ENCODE data around the gene DEF6.
"Not testable (repeated sequence)": the region's sequence is repeated elsewhere in the genome, so short reads cannot be mapped to it uniquely, and the experiment has no call there.

Gene DEF6

GRCh38 chr6:35302604-35303241 lies 5.1 kb downstream of the DEF6 start:
- DNase-seq: peak; percentile 25
- in situ Hi-C loops (cut with HindIII; ENCODE audit: low pct_ligation_motif_present, low pct_unique_long_range_greater_than_20kb, low sequenced_read_pairs): no loop called here

- no peak for DNase-seq
Observed at GRCh38 chr6:35304299-35304698, 6.7 kb downstream of the DEF6 start.

GRCh38 chr6:35305117-35305516 lies 7.5 kb downstream of the DEF6 start:
- DNase-seq: no peak
- in situ Hi-C loops (cut with HindIII; ENCODE audit: low pct_ligation_motif_present, low pct_unique_long_range_greater_than_20kb, low sequenced_read_pairs): no loop called here

More at GRCh38 chr6:35304299-35304698, 6.7 kb downstream of the DEF6 start:
- in situ Hi-C loops (cut with HindIII; ENCODE audit: low pct_ligation_motif_present, low pct_unique_long_range_greater_than_20kb, low sequenced_read_pairs): no loop called here

DNA sequence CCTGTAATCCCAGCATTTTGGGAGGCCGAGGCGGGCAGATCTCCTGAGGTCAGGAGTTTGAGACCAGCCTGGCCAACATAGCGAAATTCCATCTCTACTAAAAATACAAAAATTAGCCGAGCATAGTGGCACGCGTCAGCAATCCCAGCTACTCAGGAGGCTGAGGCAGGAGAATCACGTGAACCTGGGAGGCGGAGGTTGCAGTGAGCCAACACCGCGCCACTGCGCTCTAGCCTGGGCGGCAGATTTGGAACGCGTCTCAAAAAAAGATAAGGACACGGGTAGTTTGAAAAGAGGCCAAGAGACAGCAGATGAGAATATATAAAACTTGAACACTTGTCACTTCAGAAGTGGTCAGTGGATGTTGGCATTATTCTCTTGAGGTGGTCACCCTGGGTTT lies 9.5 kb downstream of the DEF6 start:
- in situ Hi-C loops (cut with HindIII; ENCODE audit: low pct_ligation_motif_present, low pct_unique_long_range_greater_than_20kb, low sequenced_read_pairs): not testable (repeated sequence)

GRCh38 chr6:35308543-35308942 lies 10.9 kb downstream of the DEF6 start:
- in situ Hi-C loops (cut with HindIII; ENCODE audit: low pct_ligation_motif_present, low pct_unique_long_range_greater_than_20kb, low sequenced_read_pairs); DNase-seq: not testable (repeated sequence)

More for the DNA sequence above, 9.5 kb downstream of the DEF6 start:
- DNase-seq: not testable (repeated sequence)

GRCh38 chr6:35309611-35310264 lies 12.1 kb downstream of the DEF6 start:
- in situ Hi-C loops (cut with HindIII; ENCODE audit: low pct_ligation_motif_present, low pct_unique_long_range_greater_than_20kb, low sequenced_read_pairs): no loop called here
- DNase-seq: no peak

DNA sequence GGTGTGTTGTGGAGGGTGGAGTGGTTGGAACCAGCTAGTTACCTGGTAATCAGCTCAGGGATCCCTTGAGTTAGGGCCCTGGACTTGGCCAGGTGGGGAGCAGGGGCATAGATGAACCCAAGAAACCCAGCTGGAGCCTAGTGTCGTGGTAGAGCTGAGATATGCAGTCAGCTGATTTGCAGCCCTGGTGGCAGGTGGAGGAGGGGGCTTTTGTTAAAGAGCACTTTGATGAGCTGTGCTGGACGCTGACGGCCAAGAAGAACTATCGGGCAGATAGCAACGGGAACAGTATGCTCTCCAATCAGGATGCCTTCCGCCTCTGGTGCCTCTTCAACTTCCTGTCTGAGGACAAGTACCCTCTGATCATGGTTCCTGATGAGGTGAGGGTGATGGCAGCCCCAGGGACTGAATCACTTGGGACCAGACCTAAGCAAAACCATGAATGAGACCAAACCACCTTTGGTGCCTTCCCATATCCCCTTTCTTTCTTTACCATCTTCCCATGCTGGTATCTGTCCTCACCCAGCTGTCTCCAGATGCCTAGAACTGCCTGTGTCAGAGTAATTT lies 12.7 kb downstream of the DEF6 start:
- DNase-seq: no peak
- in situ Hi-C loops (cut with HindIII; ENCODE audit: low pct_ligation_motif_present, low pct_unique_long_range_greater_than_20kb, low sequenced_read_pairs): no loop called here

GRCh38 chr6:35311390-35312075 lies 13.9 kb downstream of the DEF6 start:
- in situ Hi-C loops (cut with HindIII; ENCODE audit: low pct_ligation_motif_present, low pct_unique_long_range_greater_than_20kb, low sequenced_read_pairs): no loop called here
- no peak for DNase-seq

GRCh38 chr6:35312076-35312800 lies 14.6 kb downstream of the DEF6 start:
- in situ Hi-C loops (cut with HindIII; ENCODE audit: low pct_ligation_motif_present, low pct_unique_long_range_greater_than_20kb, low sequenced_read_pairs): no loop called here
- DNase-seq: no peak

GRCh38 chr6:35312807-35313206 lies 15.2 kb downstream of the DEF6 start:
- in situ Hi-C loops (cut with HindIII; ENCODE audit: low pct_ligation_motif_present, low pct_unique_long_range_greater_than_20kb, low sequenced_read_pairs): no loop called here
- DNase-seq: no peak

DNA sequence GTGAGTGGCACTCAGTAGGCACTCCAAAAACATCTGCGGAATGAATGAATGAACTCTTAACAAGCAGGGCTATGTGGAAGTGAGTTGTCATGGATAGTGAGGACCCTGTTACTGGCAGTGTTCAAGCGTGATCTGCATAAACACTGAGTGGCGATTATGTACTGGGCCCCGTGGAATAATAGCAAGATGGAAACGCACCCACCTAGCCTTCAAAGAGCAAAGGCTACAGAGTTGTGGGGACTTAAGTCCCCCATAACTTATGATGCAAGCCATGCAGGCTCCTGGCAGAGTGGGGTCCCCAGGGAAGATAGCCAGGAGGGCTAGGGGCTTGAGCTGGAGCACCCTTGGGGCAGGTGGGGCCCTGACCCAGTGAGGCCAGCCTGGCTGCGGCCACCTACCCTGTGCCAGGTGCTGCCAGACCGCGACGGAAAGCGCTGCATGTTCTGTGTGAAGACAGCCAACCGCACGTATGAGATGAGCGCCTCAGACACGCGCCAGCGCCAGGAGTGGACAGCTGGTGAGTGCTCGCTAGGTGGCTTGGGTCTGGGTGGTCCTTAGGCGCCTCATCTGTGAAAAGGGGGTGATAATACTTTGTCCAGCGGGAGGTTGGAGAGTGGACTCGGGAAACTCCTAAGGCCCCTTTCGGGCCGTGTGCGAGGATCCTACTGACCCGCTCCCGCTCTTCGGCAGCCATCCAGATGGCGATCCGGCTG lies 20.0 kb downstream of the DEF6 start:
- in situ Hi-C loops (cut with HindIII; ENCODE audit: low pct_ligation_motif_present, low pct_unique_long_range_greater_than_20kb, low sequenced_read_pairs): no loop called here
- no peak for DNase-seq

DNA sequence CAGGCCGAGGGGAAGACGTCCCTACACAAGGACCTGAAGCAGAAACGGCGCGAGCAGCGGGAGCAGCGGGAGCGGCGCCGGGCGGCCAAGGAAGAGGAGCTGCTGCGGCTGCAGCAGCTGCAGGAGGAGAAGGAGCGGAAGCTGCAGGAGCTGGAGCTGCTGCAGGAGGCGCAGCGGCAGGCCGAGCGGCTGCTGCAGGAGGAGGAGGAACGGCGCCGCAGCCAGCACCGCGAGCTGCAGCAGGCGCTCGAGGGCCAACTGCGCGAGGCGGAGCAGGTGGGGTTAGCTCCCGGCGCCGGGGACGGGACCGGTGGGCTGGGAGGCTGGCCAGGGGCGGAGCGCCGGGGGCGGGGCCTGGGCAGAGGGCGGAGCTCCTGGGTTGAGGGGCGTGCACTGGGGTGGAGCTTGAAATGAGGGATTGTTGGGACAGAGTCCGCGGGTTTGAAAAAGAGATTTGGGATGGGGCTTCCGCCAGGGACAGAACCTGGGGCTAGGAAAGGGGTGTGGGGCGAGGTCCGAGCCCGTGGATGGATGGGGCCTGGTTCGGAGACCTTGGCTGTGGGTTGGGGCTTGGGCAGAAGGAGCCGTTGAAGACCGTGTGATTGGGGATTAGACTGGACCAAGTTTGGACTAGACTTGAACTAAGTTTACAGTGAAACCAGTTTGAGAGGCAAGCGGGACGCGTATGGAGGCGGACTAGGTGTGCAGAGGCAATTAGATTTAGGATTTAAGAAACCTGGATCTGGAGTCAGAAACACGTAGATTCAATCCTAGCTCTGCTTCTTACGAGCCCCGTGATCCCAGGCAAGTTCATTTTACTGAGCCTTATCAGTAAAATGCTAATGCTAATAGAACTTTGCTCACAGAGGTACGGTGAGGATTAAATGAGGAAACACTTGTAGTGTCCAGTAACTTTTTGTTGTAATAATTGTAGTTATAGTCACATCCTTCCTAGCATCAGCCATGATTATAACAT lies 20.9 kb downstream of the DEF6 start:
- in situ Hi-C loops (cut with HindIII; ENCODE audit: low pct_ligation_motif_present, low pct_unique_long_range_greater_than_20kb, low sequenced_read_pairs): no loop called here
- DNase-seq: peak; percentile 78

- no peak for DNase-seq
- in situ Hi-C loops (cut with HindIII; ENCODE audit: low pct_ligation_motif_present, low pct_unique_long_range_greater_than_20kb, low sequenced_read_pairs): no loop called here
Observed at GRCh38 chr6:35319346-35320030, 21.9 kb downstream of the DEF6 start.

- in situ Hi-C loops (cut with HindIII; ENCODE audit: low pct_ligation_motif_present, low pct_unique_long_range_greater_than_20kb, low sequenced_read_pairs): no loop called here
Observed at GRCh38 chr6:35320031-35320410, 22.4 kb downstream of the DEF6 start.

DNA sequence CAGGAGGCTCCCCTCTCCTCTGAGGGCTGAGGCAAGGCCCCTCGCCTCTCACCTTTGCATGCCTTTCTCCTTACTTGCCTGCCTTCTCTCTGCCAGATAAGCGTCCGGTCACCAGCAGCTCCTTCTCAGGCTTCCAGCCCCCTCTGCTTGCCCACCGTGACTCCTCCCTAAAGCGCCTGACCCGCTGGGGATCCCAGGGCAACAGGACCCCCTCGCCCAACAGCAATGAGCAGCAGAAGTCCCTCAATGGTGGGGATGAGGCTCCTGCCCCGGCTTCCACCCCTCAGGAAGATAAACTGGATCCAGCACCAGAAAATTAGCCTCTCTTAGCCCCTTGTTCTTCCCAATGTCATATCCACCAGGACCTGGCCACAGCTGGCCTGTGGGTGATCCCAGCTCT lies 23.5 kb downstream of the DEF6 start:
- no peak for DNase-seq
- in situ Hi-C loops (cut with HindIII; ENCODE audit: low pct_ligation_motif_present, low pct_unique_long_range_greater_than_20kb, low sequenced_read_pairs): no loop called here

More at GRCh38 chr6:35320031-35320410, 22.4 kb downstream of the DEF6 start:
- DNase-seq: no peak

DNA sequence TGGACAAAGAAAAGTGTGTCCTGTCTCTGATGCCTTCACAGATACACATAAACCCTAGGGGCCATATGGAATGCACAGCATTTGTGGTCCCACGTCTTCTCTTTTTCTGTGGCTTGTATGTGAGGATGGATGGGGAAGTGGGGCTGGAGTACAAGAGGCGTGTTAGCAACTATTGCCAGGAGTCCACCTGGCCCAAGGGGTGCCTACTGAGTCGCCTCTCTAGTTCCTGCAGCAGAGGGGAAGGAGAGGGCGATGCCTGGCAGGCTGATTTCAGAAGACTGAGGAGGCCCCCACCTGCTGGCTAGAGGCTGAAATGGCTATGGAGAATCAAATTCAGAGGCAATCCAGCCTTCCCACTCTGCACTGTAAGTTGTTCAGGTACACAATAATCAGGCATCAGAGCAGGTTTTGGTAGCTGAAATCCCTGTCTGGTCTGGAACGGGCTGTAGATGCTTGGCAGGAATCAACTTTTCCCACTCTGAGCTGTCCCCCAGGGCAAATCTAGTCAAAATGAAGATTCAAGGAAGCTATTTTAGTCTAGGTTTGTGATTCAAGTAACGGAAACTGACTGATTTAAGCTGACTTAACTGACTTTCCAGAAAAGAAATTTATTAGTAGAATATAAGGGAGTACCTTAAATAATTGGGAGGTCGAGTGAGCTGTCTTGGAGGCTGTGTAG lies 29.9 kb downstream of the DEF6 start:
- DNase-seq: peak; percentile 55
- in situ Hi-C loops (cut with HindIII; ENCODE audit: low pct_ligation_motif_present, low pct_unique_long_range_greater_than_20kb, low sequenced_read_pairs): loop anchor here (25.0 kb wide), 1 partner anchor 110 kb away; no protein-coding TSS in a partner anchor
